ENCODE measurements around the gene UTP4.
A peak's percentile ranks its signal among the peaks of the same experiment; 100 is the strongest.

The UTP4 gene

GRCh38 chr16:69106491-69107315 lies 25.7 kb upstream of the UTP4 start:
- H3K9me3 Mint-ChIP-seq, result no peaks in the 10 kb centered on the region
- H3K27ac Mint-ChIP-seq, result no peak overlapping the region
- H3K4me3 Mint-ChIP-seq, result peak overlapping the region; percentile 51
- peaks cover 45% of the 10 kb centered on the region for H3K27me3 Mint-ChIP-seq (ENCODE audit: low read depth)
- H3K4me1 Mint-ChIP-seq (ENCODE audit: low read depth), result peaks cover 12% of the 10 kb centered on the region
- peaks cover 8% of the 10 kb centered on the region for H3K36me3 Mint-ChIP-seq (ENCODE audit: low read depth)

- Mint-ChIP-seq H3K36me3 (ENCODE audit: low read depth) (peaks cover 8% of the 10 kb centered on the region), H3K27me3 (ENCODE audit: low read depth) (peaks cover 40% of the 10 kb centered on the region), H3K9me3 (no peaks in the 10 kb centered on the region), H3K4me1 (ENCODE audit: low read depth) (peaks cover 13% of the 10 kb centered on the region), H3K4me3 (peak overlapping the region; percentile 51), H3K27ac (no peak overlapping the region)
These were observed 25.0 kb upstream of the UTP4 start for GRCh38 chr16:69107316-69107962.

GRCh38 chr16:69108064-69108904 lies 24.2 kb upstream of the UTP4 start:
- H3K36me3 Mint-ChIP-seq (ENCODE audit: low read depth), result peaks cover 8% of the 10 kb centered on the region
- peaks cover 33% of the 10 kb centered on the region for H3K27me3 Mint-ChIP-seq (ENCODE audit: low read depth)
- H3K4me1 Mint-ChIP-seq (ENCODE audit: low read depth), result peaks cover 14% of the 10 kb centered on the region
- H3K27ac Mint-ChIP-seq, result no peak overlapping the region
- H3K9me3 Mint-ChIP-seq, result no peaks in the 10 kb centered on the region
- no peak overlapping the region for H3K4me3 Mint-ChIP-seq

GRCh38 chr16:69108905-69109252 lies 23.6 kb upstream of the UTP4 start:
- Mint-ChIP-seq H3K4me1 (ENCODE audit: low read depth) (peaks cover 14% of the 10 kb centered on the region), H3K4me3 (no peak overlapping the region), H3K27me3 (ENCODE audit: low read depth) (peaks cover 29% of the 10 kb centered on the region), H3K36me3 (ENCODE audit: low read depth) (peaks cover 8% of the 10 kb centered on the region), H3K27ac (no peak overlapping the region), H3K9me3 (no peaks in the 10 kb centered on the region)

- Mint-ChIP-seq H3K27me3 (ENCODE audit: low read depth) (peaks cover 24% of the 10 kb centered on the region), H3K9me3 (no peaks in the 10 kb centered on the region), H3K4me3 (no peak overlapping the region), H3K36me3 (ENCODE audit: low read depth) (peaks cover 10% of the 10 kb centered on the region), H3K4me1 (ENCODE audit: low read depth) (peaks cover 14% of the 10 kb centered on the region), H3K27ac (no peak overlapping the region)
These were observed 22.8 kb upstream of the UTP4 start for GRCh38 chr16:69109486-69110270.

GRCh38 chr16:69110406-69110805 lies 22.0 kb upstream of the UTP4 start:
- Mint-ChIP-seq H3K36me3 (ENCODE audit: low read depth) (peaks cover 12% of the 10 kb centered on the region), H3K4me3 (no peak overlapping the region), H3K27ac (no peak overlapping the region)

GRCh38 chr16:69111216-69111875 lies 21.1 kb upstream of the UTP4 start:
- H3K36me3 Mint-ChIP-seq (ENCODE audit: low read depth), result peaks cover 12% of the 10 kb centered on the region
- H3K9me3 Mint-ChIP-seq, result no peaks in the 10 kb centered on the region
- H3K4me3 Mint-ChIP-seq, result no peak overlapping the region
- peaks cover 14% of the 10 kb centered on the region for H3K27me3 Mint-ChIP-seq (ENCODE audit: low read depth)
- H3K27ac Mint-ChIP-seq, result no peak overlapping the region
- H3K4me1 Mint-ChIP-seq (ENCODE audit: low read depth), result peaks cover 13% of the 10 kb centered on the region

More at GRCh38 chr16:69110406-69110805, 22.0 kb upstream of the UTP4 start:
- peaks cover 19% of the 10 kb centered on the region for H3K27me3 Mint-ChIP-seq (ENCODE audit: low read depth)
- H3K9me3 Mint-ChIP-seq, result no peaks in the 10 kb centered on the region
- H3K4me1 Mint-ChIP-seq (ENCODE audit: low read depth), result peaks cover 15% of the 10 kb centered on the region

- Mint-ChIP-seq H3K9me3 (no peaks in the 10 kb centered on the region), H3K4me1 (ENCODE audit: low read depth) (peaks cover 11% of the 10 kb centered on the region), H3K27me3 (ENCODE audit: low read depth) (peaks cover 11% of the 10 kb centered on the region), H3K36me3 (ENCODE audit: low read depth) (peaks cover 12% of the 10 kb centered on the region), H3K4me3 (no peak overlapping the region), H3K27ac (no peak overlapping the region)
These were observed 20.6 kb upstream of the UTP4 start for GRCh38 chr16:69111876-69112230.

- H3K9me3 Mint-ChIP-seq, result no peaks in the 10 kb centered on the region
- H3K4me3 Mint-ChIP-seq, result no peak overlapping the region
- H3K4me1 Mint-ChIP-seq (ENCODE audit: low read depth), result peaks cover 7% of the 10 kb centered on the region
- H3K36me3 Mint-ChIP-seq (ENCODE audit: low read depth), result peaks cover 12% of the 10 kb centered on the region
- H3K27me3 Mint-ChIP-seq (ENCODE audit: low read depth), result peaks cover 7% of the 10 kb centered on the region
- H3K27ac Mint-ChIP-seq, result no peak overlapping the region
These were observed 19.9 kb upstream of the UTP4 start for GRCh38 chr16:69112285-69113129.

- H3K9me3 Mint-ChIP-seq, result no peaks in the 10 kb centered on the region
These were observed 19.2 kb upstream of the UTP4 start for GRCh38 chr16:69113216-69113615.

GRCh38 chr16:69114346-69114975 lies 18.0 kb upstream of the UTP4 start:
- no peak overlapping the region for H3K4me3 Mint-ChIP-seq
- peaks cover 16% of the 10 kb centered on the region for H3K36me3 Mint-ChIP-seq (ENCODE audit: low read depth)
- H3K27me3 Mint-ChIP-seq (ENCODE audit: low read depth), result no peaks in the 10 kb centered on the region
- H3K4me1 Mint-ChIP-seq (ENCODE audit: low read depth), result peaks cover 7% of the 10 kb centered on the region
- no peaks in the 10 kb centered on the region for H3K9me3 Mint-ChIP-seq
- no peak overlapping the region for H3K27ac Mint-ChIP-seq

More at GRCh38 chr16:69113216-69113615, 19.2 kb upstream of the UTP4 start:
- Mint-ChIP-seq H3K4me3 (no peak overlapping the region), H3K36me3 (ENCODE audit: low read depth) (peaks cover 11% of the 10 kb centered on the region), H3K4me1 (ENCODE audit: low read depth) (peaks cover 7% of the 10 kb centered on the region), H3K27ac (no peak overlapping the region), H3K27me3 (ENCODE audit: low read depth) (peaks cover 2% of the 10 kb centered on the region)

- Mint-ChIP-seq H3K27me3 (ENCODE audit: low read depth) (no peaks in the 10 kb centered on the region), H3K9me3 (no peaks in the 10 kb centered on the region), H3K4me1 (ENCODE audit: low read depth) (peaks cover 7% of the 10 kb centered on the region), H3K4me3 (no peak overlapping the region), H3K27ac (no peak overlapping the region), H3K36me3 (ENCODE audit: low read depth) (peaks cover 14% of the 10 kb centered on the region)
These were observed 17.5 kb upstream of the UTP4 start for GRCh38 chr16:69114976-69115355.

- Mint-ChIP-seq H3K27me3 (ENCODE audit: low read depth) (no peaks in the 10 kb centered on the region), H3K36me3 (ENCODE audit: low read depth) (peaks cover 18% of the 10 kb centered on the region), H3K4me1 (ENCODE audit: low read depth) (peaks cover 7% of the 10 kb centered on the region), H3K9me3 (no peaks in the 10 kb centered on the region), H3K4me3 (no peak overlapping the region), H3K27ac (no peak overlapping the region)
These were observed 17.1 kb upstream of the UTP4 start for GRCh38 chr16:69115361-69115760.
